Peyer's patch (tissue), 4 donors: ENCODE measurements around the gene ARL15. TPM values are rescaled to one million over a fixed set of nuclear protein-coding genes. Genes with fewer than 3 reads are reported as not detected.
"Not testable (repeated sequence)": the region's sequence is repeated elsewhere in the genome, so short reads cannot be mapped to it uniquely, and the experiment has no call there.

Experiments used
- DNase-seq, 3 donors: peaks; one replicate each; pipeline ENCODE4 v3.0.0-alpha.2; 2017 to 2019
- H3K27ac ChIP-seq, 4 donors: fragments of 200-600 bp; sonication (generic); one replicate each; pipeline ENCODE4 v1.5.1; 2016 to 2019
- H3K27me3 ChIP-seq, 2 donors: fragments of 200-600 bp; sonication (generic); one replicate each; pipeline ENCODE4 v1.5.1; 2019
- H3K36me3 ChIP-seq, 3 donors: fragments of 200-600 bp; sonication (generic); one replicate each; pipeline ENCODE4 v1.5.1; 2016 to 2019
- H3K4me1 ChIP-seq, 4 donors: fragments of 200-600 bp; sonication (generic); one replicate each; pipeline ENCODE4 v1.5.1; 2016 to 2019
- H3K4me3 ChIP-seq, 4 donors: fragments of 200-600 bp; sonication (generic); 1 replicate in 3 of 4; 2 replicates in 1 of 4; pipeline ENCODE4 v1.5.1; 2016 to 2019; ENCODE audit warnings: mild to moderate bottlenecking in 1 of 4
- H3K9me3 ChIP-seq, 4 donors: fragments of 200-600 bp; sonication (generic); one replicate each; pipeline ENCODE4 v1.5.1; 2016 to 2019; ENCODE audit warnings: mild to moderate bottlenecking in 1 of 4
- CTCF ChIP-seq, 6 experiments: fragments of 450-650 bp in 4 of 6; fragments of 200-600 bp in 2 of 6; sonication (generic) in 1 of 6; IDR thresholded peaks; one replicate each; pipeline ENCODE4 v1.5.1; 2017 to 2019; ENCODE audit warnings: antibody characterized with exemption in 6 of 6, mild to moderate bottlenecking in 3 of 6, moderate library complexity in 1 of 6
- POLR2A ChIP-seq, 2 donors: fragments of 450-650 bp; IDR thresholded peaks; one replicate each; pipeline ENCODE4 v1.5.1; 2017; ENCODE audit warnings: antibody characterized with exemption in 2 of 2, mild to moderate bottlenecking in 2 of 2, moderate library complexity in 2 of 2
- total RNA-seq, 4 donors: library from RNA; depleted of rRNA; stranded (reverse); fragments of >200 nt; gene quantifications; one replicate each; pipeline ENCODE4 v1.1.0, GENCODE V29; 2016

ARL15 gene
- total RNA-seq, 4 donors from 2014 or later, result 18.0 to 44.5 (median 38.7) TPM

- H3K9me3 ChIP-seq, result no peaks in the 10 kb centered on the region
- no peak for TF ChIP-seq POLR2A (IDR thresholded peaks at IDR 0.05)
- no peak for TF ChIP-seq CTCF (IDR thresholded peaks at IDR 0.05)
- H3K27me3 ChIP-seq, result no peaks in the 10 kb centered on the region
- H3K27ac ChIP-seq, result no peak overlapping the region
- DNase-seq, result no peak
- no peaks in the 10 kb centered on the region for H3K4me1 ChIP-seq
- no peak overlapping the region for H3K4me3 ChIP-seq
- H3K36me3 ChIP-seq, result no peaks in the 10 kb centered on the region
Observed at GRCh38 chr5:54080831-54081230, 229.5 kb downstream of the ARL15 start.

- Histone ChIP-seq H3K27me3 (no peaks in the 10 kb centered on the region), H3K4me1 (no peaks in the 10 kb centered on the region), H3K36me3 (no peaks in the 10 kb centered on the region), H3K27ac (no peak overlapping the region), H3K9me3 (no peaks in the 10 kb centered on the region), H3K4me3 (no peak overlapping the region)
- TF ChIP-seq CTCF (IDR thresholded peaks at IDR 0.05), result no peak
- no peak for TF ChIP-seq POLR2A (IDR thresholded peaks at IDR 0.05)
- no peak for DNase-seq
Observed at GRCh38 chr5:54073735-54074134, 236.6 kb downstream of the ARL15 start.

- Histone ChIP-seq H3K36me3 (no peaks in the 10 kb centered on the region), H3K9me3 (no peaks in the 10 kb centered on the region), H3K4me3 (no peak overlapping the region), H3K4me1 (no peaks in the 10 kb centered on the region), H3K27me3 (no peaks in the 10 kb centered on the region), H3K27ac (no peak overlapping the region)
- no peak for DNase-seq
- TF ChIP-seq POLR2A (IDR thresholded peaks at IDR 0.05) (no peak), CTCF (IDR thresholded peaks at IDR 0.05) (no peak)
Observed at GRCh38 chr5:54073131-54073530, 237.2 kb downstream of the ARL15 start.

- Histone ChIP-seq H3K4me3 (no peak overlapping the region), H3K9me3 (no peaks in the 10 kb centered on the region), H3K4me1 (no peaks in the 10 kb centered on the region), H3K27me3 (no peaks in the 10 kb centered on the region), H3K36me3 (no peaks in the 10 kb centered on the region), H3K27ac (no peak overlapping the region)
- DNase-seq, result no peak
- TF ChIP-seq POLR2A (IDR thresholded peaks at IDR 0.05) (no peak), CTCF (IDR thresholded peaks at IDR 0.05) (no peak)
Observed at GRCh38 chr5:54066433-54066832, 243.9 kb downstream of the ARL15 start.

GRCh38 chr5:54063817-54064216, 246.6 kb downstream of the ARL15 start:
- Histone ChIP-seq H3K27me3 (no peaks in the 10 kb centered on the region), H3K4me3 (no peak overlapping the region), H3K36me3 (no peaks in the 10 kb centered on the region), H3K9me3 (no peaks in the 10 kb centered on the region), H3K27ac (no peak overlapping the region), H3K4me1 (no peaks in the 10 kb centered on the region)
- TF ChIP-seq POLR2A (IDR thresholded peaks at IDR 0.05) (no peak), CTCF (IDR thresholded peaks at IDR 0.05) (no peak)
- DNase-seq, result no peak

GRCh38 chr5:54062958-54063357, 247.4 kb downstream of the ARL15 start:
- Histone ChIP-seq H3K27ac (no peak overlapping the region), H3K4me3 (no peak overlapping the region), H3K4me1 (no peaks in the 10 kb centered on the region), H3K36me3 (no peaks in the 10 kb centered on the region), H3K9me3 (no peaks in the 10 kb centered on the region), H3K27me3 (no peaks in the 10 kb centered on the region)
- no peak for TF ChIP-seq POLR2A (IDR thresholded peaks at IDR 0.05)
- TF ChIP-seq CTCF (IDR thresholded peaks at IDR 0.05), result no peak
- DNase-seq, result no peak

- H3K36me3 ChIP-seq, H3K27ac ChIP-seq, H3K9me3 ChIP-seq, H3K27me3 ChIP-seq, H3K4me3 ChIP-seq, H3K4me1 ChIP-seq, DNase-seq: not testable (repeated sequence)
Observed at GRCh38 chr5:54060919-54061318, 249.5 kb downstream of the ARL15 start.
